RCC 7860 (cell line): ENCODE results near the gene CACNG5.

Source experiments
- DNase-seq: peaks from one replicate; pipeline ENCODE4 v3.0.0-alpha.2; 2015; ENCODE audit warnings: low spot score
- FAIRE-seq: peaks from 2 replicates; lab custom pipeline; 2012; peaks lifted over from hg19 to GRCh38; lab: Jason Lieb, UNC

The CACNG5 gene

DNA sequence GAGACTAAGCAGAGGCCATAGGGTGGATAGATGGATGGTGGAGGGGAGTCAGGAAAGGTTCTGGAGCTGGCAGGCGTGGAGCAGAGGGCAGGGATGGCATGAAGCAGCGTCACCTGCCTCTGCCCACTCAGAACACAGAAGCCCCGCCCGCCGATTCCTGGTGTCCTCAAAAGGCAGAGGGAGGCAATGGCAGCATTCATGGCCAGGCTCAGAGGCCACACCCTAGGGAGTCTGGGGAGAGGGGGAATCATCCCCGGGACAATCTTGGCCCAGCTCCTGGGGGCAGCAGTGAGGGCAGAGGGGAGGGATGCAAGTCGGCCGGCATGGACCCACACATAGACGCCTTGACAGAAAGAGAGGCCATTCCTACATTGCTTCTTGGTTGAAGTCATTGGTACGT is 68.9 kb downstream of the CACNG5 start:
- FAIRE-seq (no peak), DNase-seq (no peak)

DNA sequence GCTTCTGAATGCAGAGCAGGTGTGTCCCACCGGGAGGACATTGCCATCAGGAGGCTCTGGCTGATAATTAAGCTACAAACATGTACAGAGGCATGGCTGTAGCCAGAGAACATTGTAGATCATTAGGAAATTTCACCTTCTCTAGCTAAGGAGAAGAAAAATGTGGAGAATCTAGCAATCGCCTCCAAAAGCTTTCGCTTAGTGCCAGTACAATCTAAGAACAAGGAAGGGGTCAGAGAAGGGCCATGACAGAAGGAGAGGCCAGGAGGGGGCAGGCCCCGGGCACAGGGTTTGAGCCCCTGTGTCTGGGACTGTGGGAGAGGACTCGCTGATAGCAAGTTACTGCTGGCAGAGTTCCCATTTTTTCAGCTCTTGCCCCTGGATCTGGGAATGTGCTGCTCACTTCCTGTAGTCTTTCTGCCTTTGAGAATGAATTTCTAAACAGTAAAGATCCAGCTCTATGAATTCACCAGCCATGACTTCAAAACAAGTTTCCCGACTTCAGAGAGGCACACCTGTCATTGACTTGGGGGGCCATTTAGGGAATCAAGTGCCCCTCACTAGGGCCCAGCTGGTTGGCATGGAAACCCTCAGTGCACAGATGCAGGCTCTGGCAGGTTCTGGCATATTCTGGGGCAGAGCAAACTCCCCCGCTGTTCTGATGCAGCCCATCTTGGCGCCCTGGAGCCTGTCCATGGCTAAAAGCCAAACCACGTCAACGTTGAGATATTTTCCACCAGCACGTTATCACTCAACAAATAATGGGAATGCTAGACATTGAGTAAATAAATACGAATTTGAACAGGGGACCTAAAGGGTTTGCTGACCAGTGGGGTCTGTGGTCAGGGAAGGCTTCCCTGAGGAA is 70.1 kb downstream of the CACNG5 start:
- FAIRE-seq (peak; percentile 25), DNase-seq (peak; percentile 71)

DNA sequence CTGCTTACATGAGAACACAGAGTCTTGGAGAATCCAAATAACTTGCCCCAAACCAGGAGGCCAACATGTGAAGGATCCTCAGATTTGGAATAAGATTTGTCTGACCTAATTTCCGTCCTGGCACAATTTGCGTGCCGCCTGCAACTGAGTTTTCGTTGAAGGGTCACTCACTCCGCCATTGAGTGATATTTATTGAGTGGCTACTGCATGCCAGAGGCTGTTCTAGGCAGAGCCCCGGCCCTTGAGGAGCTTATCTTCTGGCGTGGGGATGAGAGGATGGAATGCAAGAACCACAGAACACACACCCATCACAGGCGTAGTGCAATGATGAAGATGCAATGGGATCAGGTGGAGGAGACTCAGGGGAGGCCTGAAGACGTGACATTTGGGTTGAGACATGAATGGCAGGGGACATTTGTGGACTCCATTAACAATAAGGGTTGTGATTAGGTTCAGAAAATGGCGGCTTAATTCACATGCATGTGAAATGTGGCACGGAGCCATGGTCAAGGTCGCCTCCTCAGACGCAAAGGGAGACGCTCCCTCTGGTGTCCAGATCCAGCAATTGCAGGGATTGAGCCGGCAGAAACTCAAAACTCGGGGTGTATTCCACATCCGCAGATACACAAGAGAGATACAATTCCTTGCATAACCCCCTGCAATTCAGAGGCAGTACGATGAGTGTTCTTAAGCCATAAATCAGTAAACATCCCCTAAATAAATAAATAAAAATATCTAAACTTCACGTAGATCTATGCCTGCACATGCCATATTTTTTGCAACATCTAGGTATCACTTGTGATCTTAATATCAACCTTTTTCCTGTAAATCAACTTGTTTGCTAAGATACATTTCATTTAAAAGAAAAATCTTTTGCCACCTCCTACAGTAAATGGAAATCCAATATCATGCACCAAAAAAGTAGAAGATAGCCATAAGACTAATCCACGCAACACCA is 71.7 kb downstream of the CACNG5 start:
- DNase-seq (peak; percentile 46), FAIRE-seq (no peak)

DNA sequence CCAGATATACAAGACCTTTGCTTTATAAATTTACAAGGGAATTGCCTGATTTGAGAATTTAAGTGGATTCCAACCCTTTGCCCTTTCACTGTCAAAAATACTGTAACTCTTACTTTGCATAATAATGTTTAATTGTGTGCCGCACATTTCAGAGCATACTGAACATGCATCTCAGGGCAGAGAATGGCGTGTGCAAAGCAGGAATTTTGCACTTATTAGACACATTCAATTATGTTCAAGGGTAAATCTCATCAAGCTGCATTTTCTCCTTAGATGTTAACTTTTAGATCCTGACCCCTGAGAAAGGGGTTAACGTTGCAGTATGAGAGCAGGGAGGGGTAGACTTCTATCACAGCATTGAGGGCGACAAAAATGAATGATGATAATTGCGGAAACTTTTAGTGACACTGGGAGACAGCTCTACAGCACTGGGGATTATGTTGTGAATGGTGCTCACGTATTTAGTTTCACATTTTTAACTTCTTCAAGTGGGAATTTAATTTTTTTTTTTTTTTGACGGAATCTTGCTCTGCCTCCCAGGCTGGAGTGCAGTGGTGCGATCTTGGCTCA is 75.0 kb downstream of the CACNG5 start:
- DNase-seq = no peak
- no peak for FAIRE-seq

DNA sequence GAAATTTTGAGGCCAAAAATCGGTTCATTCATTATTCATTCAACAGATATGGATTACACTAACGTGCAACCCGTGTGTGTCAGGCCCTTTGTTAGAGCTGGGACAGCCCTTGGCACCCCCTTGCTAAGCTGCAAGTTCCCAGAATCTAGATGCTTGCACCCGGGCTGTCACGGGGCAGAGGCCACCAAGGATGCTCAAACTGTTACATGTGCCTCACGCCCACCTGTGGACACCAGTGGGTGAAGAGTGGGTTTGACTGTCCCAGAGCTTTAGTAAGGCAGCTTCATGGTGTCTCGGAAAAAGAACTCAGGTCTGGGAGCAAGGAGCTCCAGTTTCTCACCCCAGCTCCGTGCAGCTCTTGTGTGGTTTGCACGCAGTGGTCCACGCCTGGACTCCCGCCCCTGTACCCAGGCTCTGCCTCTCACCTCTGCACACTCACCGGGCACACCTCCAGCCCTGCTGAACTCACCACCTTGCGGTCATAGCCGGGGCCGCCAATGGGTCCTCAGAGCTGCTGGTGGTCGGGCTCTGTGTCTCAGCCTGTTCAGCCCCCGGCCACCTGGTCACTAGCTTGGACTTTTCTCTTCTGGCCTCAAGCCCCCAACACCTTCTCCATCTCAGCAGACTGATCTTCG is 75.9 kb downstream of the CACNG5 start:
- DNase-seq = no peak
- FAIRE-seq = no peak

DNA sequence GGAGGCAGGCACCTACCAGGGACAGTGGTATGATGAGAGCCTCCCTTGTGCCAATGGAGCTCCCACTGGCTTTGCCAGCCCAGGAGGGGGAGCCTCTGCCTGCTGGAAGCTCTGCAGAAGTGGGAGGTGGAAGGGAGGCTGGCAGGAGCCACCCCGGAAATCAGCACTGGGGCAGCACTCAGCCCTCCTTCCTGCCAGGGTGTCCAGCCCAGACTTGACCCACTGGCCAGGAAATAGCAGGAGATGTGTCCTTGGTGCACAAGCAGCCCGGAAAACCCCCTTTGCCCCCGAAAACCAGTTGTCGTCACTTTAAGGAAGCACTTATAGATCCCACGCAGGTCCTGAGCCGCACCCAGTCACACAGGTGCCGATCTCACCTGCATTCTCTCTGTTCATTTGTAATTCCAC is 80.3 kb downstream of the CACNG5 start:
- FAIRE-seq (no peak), DNase-seq (peak; percentile 31)

DNA sequence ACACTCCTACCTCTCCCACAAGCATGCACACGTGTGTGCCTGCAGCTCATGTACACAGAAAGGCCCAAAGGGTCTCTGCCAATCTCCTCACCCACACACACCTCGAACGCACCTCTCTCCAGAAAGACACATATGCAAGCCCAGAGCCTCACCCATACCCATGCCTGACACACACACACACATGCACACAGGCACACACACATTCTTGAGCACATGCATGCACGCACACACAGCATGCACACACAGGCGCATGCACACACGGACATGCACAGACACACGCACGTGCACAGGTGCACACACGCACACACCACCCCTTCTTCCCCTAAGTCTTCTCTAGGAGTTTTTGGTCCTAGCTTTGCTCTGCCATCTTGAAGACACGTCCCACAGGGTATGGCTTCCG is 80.9 kb downstream of the CACNG5 start:
- no peak for FAIRE-seq

DNA sequence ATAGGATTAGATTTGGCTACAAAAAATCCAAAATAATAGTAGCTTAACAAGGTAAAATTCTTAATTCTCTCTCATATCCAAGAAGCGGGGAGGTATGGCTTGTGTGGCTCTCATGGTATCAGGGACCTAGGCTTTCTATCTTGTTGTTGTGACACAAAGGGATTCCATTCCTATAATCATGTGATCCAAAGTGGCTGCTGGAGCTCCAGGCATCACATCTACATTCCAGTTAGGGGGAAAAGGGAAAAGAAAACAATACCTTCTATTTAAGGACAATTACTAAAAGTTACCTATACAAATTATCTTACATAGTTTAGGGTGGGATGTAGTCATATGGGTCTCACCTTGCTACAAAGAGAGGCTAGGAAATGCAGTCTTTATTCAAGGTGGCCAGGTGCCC is 82.0 kb downstream of the CACNG5 start:
- FAIRE-seq (no peak), DNase-seq (no peak)

More for the DNA sequence above, 80.9 kb downstream of the CACNG5 start:
- no peak for DNase-seq

DNA sequence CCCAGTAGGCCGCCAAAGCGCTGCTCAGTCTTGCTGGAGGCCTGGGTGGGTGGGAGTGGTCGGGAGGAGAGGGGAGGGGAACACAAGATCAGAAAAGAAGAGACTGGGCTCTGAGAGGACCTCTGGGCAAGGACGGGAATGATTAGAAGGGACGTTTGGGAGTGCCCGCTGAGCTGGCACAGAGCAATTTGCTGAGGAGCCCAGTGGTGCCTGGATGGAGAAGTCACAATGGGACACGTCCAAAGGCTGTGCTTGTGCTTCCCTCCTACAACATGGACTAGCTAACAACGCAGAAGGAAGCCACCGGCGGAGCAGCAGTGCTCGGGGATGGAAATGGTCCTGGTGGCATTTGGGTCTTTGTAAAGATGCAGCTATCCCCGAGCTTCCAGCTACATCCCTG is 84.0 kb downstream of the CACNG5 start:
- no peak for FAIRE-seq

DNA sequence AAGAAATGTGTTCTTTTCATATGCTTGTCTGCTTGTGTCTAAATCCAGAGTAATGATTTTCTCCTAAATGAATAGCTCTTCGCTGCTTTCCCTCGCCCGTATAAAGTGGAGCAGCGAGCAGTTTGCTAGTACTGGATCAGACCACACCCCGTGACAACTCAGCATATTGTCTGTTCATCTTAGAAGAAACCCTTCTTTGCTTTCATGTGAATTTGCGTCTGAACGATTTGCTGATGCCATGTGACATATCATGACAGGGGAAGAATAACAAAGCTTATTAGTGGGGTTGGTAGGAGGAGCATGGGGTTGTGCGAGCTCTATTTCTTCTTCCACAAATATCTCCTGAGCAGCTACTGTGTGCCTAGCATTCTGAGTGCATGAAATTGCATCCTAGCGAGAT is 85.5 kb downstream of the CACNG5 start:
- FAIRE-seq (no peak), DNase-seq (no peak)

More for the DNA sequence above, 84.0 kb downstream of the CACNG5 start:
- no peak for DNase-seq

DNA sequence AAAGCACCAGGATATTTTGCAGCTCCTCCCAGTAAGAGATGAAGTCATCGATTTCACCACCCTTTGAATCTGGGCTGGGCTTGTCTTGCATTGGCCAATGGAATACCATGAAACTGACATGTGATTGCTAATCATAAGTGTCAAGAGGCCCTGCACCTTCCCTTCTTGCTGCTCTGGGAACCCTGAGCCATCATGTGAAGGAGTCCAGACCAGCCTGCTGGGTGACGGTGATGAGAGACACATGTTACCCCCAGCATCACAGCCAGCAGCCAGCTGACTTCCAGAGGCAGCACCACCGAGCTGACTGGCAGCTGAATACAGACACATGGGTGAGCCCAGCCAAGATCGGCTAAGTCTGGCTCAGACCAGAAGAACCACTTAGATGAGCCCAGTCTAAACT is 86.0 kb downstream of the CACNG5 start:
- DNase-seq (no peak), FAIRE-seq (no peak)

DNA sequence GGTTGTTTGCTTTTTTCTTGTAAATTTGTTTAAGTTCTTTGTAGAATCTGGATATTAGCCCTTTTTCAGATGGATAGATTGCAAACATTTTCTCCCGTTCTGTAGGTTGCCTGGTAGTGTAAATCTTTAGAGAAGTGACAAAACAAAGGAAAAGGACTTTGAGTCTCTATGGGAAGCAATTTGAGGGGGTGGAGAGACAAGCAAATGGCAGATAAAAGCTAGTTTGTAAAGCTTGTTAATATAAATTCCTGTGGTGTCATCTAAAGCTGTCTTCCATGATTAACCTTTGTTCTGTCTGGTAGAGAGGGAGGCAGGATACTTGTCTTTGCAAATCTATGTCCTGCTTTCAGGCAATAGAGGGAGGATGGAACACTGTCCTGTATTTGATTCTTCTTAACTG is 89.0 kb downstream of the CACNG5 start:
- FAIRE-seq = no peak
- DNase-seq = no peak

DNA sequence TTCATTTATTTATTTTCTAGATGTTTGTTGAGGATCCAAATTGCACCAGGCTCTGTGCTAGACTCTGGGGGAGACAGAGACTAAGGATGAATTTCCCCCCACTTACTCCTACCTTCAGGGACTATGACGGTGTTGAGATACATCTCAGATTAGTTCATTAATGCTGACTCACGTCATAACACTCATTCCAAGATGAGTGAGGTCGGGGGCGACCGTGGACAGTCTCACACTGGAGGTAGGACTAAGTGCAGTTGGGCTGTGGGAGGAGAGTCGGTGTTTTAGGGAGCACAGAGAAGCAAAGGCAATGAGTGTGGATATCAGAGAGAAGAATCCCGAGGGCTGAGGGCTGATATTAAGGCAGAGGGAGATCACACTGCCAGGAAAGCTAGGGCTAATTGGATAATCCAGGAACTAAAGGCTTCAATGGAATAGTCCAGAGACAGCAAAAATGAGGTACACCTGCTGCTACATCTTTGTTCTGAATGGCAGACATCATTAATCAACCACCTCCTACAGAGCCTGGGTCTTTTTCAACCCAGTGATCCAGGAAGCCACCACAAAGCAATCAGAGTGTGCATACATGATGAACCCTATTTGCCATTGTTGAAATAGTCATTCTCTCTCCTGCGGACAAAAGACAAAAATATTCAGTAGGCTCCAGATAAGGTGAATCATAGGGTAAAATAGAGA is 91.0 kb downstream of the CACNG5 start:
- FAIRE-seq (no peak), DNase-seq (no peak)

DNA sequence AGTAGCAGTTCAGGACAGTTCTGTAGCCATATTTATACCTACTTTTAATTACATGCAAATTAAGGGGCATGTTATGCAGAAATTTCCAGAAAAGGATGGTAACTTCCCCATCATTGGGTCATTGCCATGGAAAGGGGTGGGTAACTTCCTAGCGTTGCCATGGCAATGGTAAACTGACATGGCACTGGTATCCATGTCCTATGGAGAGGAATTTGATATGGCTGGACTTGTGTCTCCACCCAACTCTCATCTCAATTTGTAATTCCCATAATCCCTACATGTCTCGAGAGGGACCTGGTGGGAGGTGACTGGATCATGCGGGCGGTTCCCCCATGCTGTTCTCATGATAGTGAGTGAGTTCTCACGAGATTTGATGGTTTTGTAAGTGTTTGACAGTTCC is 94.0 kb downstream of the CACNG5 start:
- FAIRE-seq (no peak), DNase-seq (no peak)

DNA sequence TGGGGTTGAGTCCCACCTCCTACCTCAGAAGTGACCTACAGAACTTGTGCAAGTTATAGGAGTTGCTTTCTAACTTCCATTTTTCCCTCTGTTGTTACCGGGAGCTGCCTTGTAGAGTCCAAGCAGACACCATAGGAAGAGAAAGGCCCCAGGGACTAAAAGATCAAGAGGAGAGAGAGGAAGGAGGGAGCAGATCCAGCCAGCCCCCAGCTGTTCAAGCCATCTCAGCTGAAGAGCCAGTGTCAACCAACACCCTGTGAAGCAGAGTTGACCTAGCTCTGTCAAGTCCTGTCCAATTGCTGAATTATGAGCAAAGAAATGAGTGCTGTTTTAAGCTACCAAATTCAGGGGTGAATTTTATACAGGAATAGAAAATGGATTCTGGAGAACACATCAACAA is 94.7 kb downstream of the CACNG5 start:
- FAIRE-seq = no peak
- no peak for DNase-seq

DNA sequence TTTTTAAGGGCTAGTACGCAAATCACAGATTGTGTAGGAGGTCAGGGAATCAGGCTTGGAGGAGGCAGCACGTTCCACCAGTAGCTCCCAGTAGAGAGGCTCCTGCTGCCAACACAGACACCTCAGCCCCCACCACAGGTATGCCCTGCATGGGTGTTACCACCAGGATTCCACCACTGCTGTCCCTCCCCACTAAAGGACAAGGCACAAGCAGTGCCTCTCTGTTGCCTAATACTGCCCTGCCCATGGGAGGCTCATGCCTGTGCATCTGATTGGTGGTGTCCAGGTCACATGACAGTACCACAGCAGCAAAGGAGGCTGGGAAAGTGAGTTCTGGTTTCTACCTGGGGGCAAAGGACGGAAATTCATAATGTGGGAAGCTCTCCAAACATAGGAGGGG is 96.0 kb downstream of the CACNG5 start:
- DNase-seq (no peak), FAIRE-seq (no peak)

DNA sequence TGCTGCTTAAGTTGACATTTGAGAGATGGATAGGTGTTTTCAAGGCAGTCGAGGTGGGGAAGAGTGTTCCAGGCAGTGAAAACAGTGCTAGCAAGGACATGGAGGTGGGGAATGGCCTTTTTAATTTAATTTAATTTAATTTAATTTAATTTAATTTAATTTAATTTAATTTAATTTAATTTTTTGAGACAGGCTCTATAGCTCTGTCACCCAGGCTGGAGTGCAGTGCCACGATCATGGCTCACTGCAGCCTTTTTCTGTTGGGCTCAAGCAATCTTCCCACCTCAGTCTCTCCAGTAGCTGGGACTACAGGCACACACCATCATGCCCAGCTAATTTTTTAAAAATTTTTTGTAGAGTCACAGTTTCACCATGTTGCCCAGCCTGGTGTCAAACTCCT is 97.4 kb downstream of the CACNG5 start:
- DNase-seq (no peak), FAIRE-seq (no peak)

DNA sequence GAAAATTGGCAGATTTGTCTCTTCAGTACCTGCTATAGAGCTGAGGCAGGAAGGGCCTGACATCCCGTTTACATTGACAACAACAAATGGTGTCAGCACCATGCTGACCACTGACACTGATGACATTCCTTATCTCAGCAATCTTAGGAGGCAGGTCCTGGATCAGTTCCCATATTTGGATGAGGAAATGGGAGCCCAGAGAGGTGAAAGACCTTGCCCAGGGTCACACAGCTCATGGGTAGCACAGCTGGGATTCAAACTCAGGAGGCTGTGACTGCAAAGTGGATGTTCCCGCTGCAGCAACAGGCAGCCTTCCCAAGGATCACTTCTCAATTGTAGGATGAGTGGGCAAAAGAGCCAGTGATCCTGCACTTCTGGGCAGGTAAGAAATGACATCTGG is 99.1 kb downstream of the CACNG5 start:
- DNase-seq (no peak), FAIRE-seq (no peak)
